GM18907 (cell line): ENCODE data around the gene OXTR.

ENCODE experiments used
- ATAC-seq: cut with Tn5 transposase; IDR thresholded peaks from one replicate; pipeline ENCODE4 v1.9.1; 2021; ENCODE audit warnings: mild to moderate bottlenecking, moderate library complexity; ENCODE audit not compliant: unreplicated experiment

OXTR gene

GRCh38 chr3:8767667-8768363, 1.6 kb downstream of the OXTR start:
- peak; percentile 53 for ATAC-seq

- no peak for ATAC-seq
Observed at GRCh38 chr3:8767256-8767666, 2.2 kb downstream of the OXTR start.

DNA sequence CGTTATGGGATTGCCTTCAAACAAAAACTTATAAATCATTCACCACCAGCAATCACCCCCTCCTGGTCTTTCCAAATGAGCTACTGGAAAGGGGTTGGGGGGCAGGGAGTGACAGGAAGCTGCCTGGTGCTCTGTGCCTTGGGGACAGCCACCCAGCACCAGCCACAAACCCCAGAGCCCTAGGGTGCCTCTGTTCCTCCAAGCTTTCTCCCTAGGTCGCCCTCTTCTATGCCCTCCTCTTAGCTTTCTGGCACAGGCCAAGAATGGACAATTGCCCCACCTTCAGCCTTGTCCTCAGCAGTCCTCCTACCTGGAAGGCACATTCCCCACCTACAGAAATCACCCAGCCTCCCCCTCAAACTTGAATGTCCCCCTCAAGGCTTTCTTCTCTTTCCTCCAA, 3.3 kb downstream of the OXTR start:
- ATAC-seq: no peak

DNA sequence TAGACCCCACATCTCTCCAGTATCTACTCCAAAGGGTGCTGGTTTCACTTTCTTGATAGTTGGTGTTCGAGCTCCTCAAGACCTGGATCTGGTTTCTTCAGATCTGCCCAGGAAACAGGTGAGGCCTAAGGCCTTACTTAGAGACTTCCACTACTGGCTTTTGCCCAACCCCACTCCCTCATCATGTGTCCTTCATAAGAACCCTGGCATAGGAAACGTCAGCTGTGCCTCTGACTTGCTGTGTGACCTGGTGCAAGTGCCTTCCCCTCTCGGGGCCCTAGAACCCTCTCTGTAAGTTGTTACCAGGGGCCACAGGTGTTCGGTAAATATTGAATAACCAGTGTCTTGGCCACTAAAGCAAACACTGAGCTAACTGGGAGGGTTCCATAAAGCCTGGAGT, 3.9 kb downstream of the OXTR start:
- ATAC-seq: no peak

GRCh38 chr3:8764528-8764927, 4.9 kb downstream of the OXTR start:
- no peak for ATAC-seq

GRCh38 chr3:8762607-8763377, 6.6 kb downstream of the OXTR start:
- no peak for ATAC-seq

DNA sequence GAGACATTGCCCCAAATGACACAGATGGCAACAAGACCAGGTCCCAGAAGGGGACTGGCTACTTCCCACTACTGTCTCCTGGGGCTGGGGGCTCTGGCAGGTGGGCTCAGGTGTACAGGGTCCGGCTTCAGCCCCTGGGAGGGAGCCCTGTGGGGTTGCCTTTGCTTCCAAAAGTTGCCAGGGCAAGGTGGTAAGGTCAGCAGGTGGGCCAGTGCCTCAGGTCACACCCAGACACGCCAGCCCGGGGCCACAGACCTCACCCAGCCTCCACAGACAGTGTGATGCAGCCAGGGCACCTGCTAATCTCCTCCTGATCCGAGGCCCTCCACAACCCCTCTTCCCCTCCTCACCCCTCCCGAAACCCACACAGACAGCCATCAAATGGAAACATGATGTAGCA, 7.5 kb downstream of the OXTR start:
- no peak for ATAC-seq

DNA sequence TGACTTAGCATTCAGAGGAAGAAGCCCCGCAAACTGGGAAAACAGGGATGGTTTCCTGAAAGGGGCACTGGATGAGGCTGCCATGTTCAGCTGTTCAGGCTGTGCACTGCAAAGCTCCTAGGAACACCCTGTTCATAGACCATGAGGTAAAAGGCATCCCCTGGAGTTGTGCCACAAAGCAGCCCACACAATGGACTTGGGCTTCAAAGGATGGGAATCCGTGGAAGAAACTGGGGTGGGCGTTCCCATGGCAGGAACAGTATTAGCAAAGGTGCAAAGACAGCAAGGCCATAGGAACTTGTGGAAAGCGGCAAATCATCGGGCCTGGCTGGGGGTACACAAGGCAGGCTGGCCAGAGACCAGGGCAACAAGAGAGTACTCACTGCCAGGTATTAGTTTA, 8.9 kb downstream of the OXTR start:
- no peak for ATAC-seq

- ATAC-seq: no peak
Observed at GRCh38 chr3:8760091-8760490, 9.3 kb downstream of the OXTR start.

DNA sequence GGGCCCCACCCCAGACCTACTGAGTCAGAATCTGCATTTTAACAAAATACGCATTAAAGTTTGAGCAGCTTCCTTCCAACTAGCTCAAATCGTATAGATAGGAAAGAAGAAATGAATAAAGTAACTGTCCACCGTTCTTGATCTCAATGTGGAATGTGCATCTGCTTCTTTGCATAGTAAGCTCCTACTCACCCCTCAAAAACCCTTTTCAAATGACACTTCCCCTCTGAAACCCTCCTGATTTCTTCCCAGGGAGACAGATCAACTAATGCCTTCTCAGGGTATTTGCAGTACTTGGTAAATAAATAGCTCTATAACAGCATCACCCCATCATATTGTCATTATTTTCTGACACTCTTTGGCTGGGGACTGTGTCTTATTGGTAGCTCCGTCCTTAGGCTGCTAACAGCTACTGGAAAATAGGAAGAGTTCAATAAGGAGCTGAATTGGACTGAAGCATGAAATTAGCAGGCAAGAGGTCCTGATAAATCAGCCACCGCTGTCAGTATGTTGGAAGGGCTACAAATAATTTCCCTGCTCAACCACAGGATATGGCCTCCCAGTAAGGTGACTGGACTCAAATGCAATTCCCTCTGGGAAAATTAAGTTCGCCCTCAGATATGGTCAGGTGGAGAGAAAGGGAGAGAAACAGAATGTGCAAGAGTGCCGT, 10.2 kb downstream of the OXTR start:
- no peak for ATAC-seq

DNA sequence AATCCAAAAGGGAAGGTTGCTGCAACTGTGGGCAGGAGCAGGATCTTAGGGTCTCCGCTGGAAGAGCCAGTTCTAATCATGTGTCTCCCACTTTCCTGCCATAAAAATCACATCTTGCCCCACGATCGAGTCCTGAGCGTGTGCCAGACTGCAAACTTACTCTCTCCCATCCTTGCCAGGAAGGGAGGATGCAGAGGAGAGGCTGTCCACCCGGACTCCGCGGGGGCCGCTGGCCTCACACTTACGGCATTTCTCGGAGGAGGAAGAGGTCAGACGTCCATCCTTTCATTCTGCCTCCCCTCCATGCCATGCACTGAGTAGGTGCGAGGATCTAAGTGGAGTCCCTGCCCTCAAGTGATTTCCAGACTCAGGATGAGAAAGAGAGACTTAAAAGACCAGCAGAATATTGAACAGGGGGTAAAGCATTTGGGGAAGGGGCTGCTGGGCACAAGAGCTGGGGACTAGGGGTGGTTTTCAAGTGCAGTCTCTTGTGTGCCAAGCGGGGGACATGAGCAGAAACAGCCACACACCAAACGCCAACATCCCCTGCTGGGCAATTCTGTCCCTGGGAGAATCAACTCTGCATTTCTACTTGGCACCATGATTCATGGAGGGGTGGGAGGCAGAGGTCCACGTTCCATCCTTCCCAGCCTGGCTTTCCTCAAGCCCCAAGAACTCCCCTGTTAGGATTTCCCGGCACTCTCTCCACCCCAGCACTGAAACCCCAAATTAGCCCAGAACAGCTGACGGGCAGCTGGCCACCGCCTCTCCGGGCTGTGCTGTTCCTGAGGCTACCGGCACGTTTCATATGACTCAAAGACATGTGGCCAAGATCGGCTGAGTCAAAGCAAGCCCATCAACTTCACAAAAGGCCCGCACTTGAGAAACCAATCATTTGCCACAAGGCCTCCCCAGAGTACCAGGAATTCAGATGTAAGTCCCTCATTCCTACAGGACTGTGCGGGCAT, 11.6 kb downstream of the OXTR start:
- no peak for ATAC-seq

DNA sequence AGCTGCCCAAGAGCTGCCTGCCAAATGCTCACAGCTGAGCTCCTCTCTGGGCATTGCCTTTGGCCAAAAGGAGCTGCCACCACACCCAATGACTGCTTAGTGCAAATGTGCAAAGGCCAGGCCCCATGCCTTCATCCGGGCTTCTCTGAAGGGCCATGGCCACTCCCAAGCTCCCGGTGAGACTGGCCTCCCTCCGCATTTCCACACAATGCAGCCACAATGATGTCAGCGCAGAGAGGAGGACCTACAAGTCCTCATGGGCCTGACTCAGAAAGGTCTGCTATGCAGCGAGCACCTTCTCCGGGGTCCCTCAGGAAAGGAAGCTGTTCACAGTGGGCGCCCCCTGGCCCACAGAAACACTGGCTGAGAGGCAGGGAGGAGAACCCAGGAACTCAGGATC, 12.7 kb downstream of the OXTR start:
- no peak for ATAC-seq

DNA sequence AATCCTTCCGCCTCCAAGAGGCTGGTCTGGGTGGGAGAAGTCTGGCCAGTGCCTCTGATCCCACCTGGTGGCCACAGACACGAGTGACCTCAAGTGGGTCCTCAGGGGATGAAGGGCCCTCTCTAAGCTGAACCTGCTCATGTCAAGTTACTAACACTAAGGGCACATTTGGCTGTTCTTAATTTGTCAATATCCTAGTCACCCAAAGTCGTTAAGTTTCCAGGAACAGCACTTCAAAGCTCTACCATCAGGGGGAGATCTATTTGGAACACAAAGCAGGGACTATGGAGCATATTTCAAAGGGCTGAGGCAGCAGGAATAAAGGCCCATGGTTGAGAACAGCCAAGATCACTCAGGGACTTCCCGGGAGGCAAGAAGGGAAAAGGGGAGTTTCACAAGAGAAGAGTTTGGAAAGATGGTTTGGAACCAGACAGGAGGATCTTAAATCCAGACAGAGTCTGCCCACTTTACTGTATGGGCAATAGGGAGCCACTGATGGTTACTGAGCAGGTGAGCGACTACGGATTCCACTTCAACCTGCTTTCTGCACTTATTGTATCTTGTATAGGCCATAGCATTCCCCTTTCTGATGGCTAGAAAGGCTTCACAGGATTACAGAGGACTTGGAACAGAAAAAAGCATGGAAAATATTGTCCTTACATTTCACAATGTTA, 13.7 kb downstream of the OXTR start:
- no peak for ATAC-seq

DNA sequence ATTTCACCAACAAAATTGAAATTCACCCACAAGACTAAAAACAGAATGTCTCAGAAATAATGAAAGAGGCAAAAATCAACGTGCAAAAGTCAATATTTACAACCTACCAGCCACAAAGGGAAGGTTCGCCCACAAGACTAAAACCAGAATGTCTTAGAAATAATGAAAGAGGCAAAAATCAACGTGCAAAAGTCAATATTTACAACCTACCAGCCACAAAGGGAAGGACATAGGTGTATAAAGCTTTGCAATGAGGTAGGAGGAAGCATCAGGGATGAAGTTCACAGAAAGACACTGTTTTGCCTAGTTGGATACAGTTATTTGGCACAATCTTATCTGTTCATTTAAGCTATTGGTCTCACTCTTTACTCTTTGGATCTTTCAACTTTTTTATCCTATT, 14.3 kb downstream of the OXTR start:
- no peak for ATAC-seq

- no peak for ATAC-seq
Observed at GRCh38 chr3:8752832-8753231, 16.6 kb downstream of the OXTR start.

GRCh38 chr3:8749316-8749715, 20.1 kb downstream of the OXTR start:
- no peak for ATAC-seq

DNA sequence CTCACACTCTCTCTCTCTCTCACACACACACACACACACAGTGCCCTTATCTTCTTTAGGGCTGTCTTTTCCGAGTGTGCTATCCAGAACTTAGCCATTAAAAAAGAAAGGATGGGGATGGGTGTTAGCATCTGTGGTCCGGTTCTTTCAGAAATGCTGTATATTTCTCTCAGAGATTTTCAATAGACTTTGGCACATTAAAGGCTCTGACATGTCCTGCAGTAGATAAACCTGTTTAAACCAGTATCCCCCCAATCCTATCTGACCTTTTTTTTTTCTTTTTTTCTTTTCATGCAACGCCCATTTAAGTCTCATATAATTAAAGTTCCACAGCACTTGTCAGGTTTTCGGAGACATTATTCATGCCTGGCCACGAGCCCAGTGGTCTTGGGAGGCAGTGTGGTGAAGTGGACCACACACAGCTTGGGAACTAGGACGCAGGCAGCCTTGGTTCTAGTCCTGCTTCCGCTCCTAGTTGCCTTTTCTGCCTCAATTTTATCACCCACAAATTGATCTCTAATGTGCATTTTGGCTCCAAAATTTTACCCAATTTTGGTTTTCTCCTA, 22.6 kb downstream of the OXTR start:
- no peak for ATAC-seq

GRCh38 chr3:8745619-8746370, 23.6 kb downstream of the OXTR start:
- no peak for ATAC-seq

GRCh38 chr3:8743911-8744310, 25.5 kb downstream of the OXTR start:
- ATAC-seq: no peak
